WTC11 (cell line): ENCODE results near the gene FYCO1. TPM values are rescaled to one million over a fixed set of nuclear protein-coding genes. Genes with fewer than 3 reads are reported as not detected.

Experiments
- ATAC-seq: fragments of 200-7000 bp; cut with Tn5 transposase; 2 replicates; pipeline ENCODE4 v1.10.0; 2021; ENCODE audit warnings: mild to moderate bottlenecking, moderate library complexity
- CTCF ChIA-PET: fragments of 300-600 bp; sonication (Branson Sonifier 250); formaldehyde crosslinking; loops from one replicate; lab custom pipeline; 2021; ENCODE audit warnings: antibody characterized with exemption; lab: Charles Lee
- POLR2A ChIA-PET: fragments of 350-600 bp; sonication (Branson Sonifier 250); formaldehyde crosslinking; loops from one replicate; lab custom pipeline; 2021; ENCODE audit warnings: antibody characterized with exemption; lab: Charles Lee
- DNase-seq: peaks from one replicate; pipeline ENCODE4 v3.0.0; 2021; ENCODE audit warnings: low spot score
- H3K27ac Mint-ChIP-seq: 2 replicates; pipeline ENCODE4 v1.8.0; 2021; ENCODE audit warnings: mixed read lengths
- H3K27me3 Mint-ChIP-seq: 2 replicates; pipeline ENCODE4 v1.8.0; 2021; ENCODE audit warnings: low read depth, mild to moderate bottlenecking, moderate library complexity, mixed read lengths
- H3K36me3 Mint-ChIP-seq: 2 replicates; pipeline ENCODE4 v1.8.0; 2021; ENCODE audit warnings: mixed read lengths
- H3K4me1 Mint-ChIP-seq: 2 replicates; pipeline ENCODE4 v1.8.0; 2022; ENCODE audit warnings: mixed read lengths
- H3K4me3 Mint-ChIP-seq: 2 replicates; pipeline ENCODE4 v1.8.0; 2021; ENCODE audit warnings: mild to moderate bottlenecking, moderate library complexity, mixed read lengths
- H3K9me3 Mint-ChIP-seq: 2 replicates; pipeline ENCODE4 v1.8.0; 2021; ENCODE audit warnings: mixed read lengths
- CTCF ChIP-seq: fragments of 200-600 bp; IDR thresholded peaks from 2 replicates; pipeline ENCODE4 v1.8.0; 2022; ENCODE audit warnings: antibody characterized with exemption
- ETV6 ChIP-seq: sonication (generic); formaldehyde crosslinking; IDR thresholded peaks from 2 replicates; pipeline ENCODE4 v1.8.1; 2022; ENCODE audit warnings: mild to moderate bottlenecking, missing genetic modification reagents
- FOXK1 ChIP-seq: sonication (generic); formaldehyde crosslinking; IDR thresholded peaks from 2 replicates; pipeline ENCODE4 v1.8.0; 2022; ENCODE audit warnings: mild to moderate bottlenecking, moderate library complexity, missing genetic modification reagents
- IRF2 ChIP-seq: sonication (generic); formaldehyde crosslinking; IDR thresholded peaks from 2 replicates; pipeline ENCODE4 v1.8.0; 2022; ENCODE audit warnings: low read depth, missing genetic modification reagents, borderline replicate concordance
- MLX ChIP-seq: sonication (generic); formaldehyde crosslinking; IDR thresholded peaks from 2 replicates; pipeline ENCODE4 v1.8.1; 2023; ENCODE audit warnings: mild to moderate bottlenecking, missing genetic modification reagents, moderate library complexity
- MYBL2 ChIP-seq: sonication (generic); formaldehyde crosslinking; IDR thresholded peaks from 2 replicates; pipeline ENCODE4 v1.8.1; 2023; ENCODE audit warnings: mild to moderate bottlenecking, moderate library complexity, missing genetic modification reagents
- NFYB ChIP-seq: sonication (generic); formaldehyde crosslinking; conservative IDR thresholded peaks from 2 replicates; pipeline ENCODE4 v1.8.0; 2022; ENCODE audit warnings: low read depth, missing genetic modification reagents
- NR2C2 ChIP-seq: sonication (generic); formaldehyde crosslinking; IDR thresholded peaks from 2 replicates; pipeline ENCODE4 v1.8.0; 2022; ENCODE audit warnings: mild to moderate bottlenecking, missing genetic modification reagents
- NR3C1 ChIP-seq: sonication (generic); formaldehyde crosslinking; conservative IDR thresholded peaks from 2 replicates; pipeline ENCODE4 v1.8.1; 2023; ENCODE audit warnings: low read depth, mild to moderate bottlenecking, missing genetic modification reagents
- TEAD1 ChIP-seq: sonication (generic); formaldehyde crosslinking; IDR thresholded peaks from 2 replicates; pipeline ENCODE4 v1.8.0; 2022; ENCODE audit warnings: mild to moderate bottlenecking, missing genetic modification reagents
- USF2 ChIP-seq: sonication (generic); formaldehyde crosslinking; IDR thresholded peaks from 2 replicates; pipeline ENCODE4 v1.8.1; 2023; ENCODE audit warnings: mild to moderate bottlenecking, missing genetic modification reagents, moderate library complexity
- ZNF263 ChIP-seq: sonication (generic); formaldehyde crosslinking; IDR thresholded peaks from 2 replicates; pipeline ENCODE4 v1.8.1; 2022; ENCODE audit warnings: low read depth, mild to moderate bottlenecking, moderate library complexity, missing genetic modification reagents
- ZNF396 ChIP-seq: fragments of 250-450 bp; sonication (Bioruptor Pico); IDR thresholded peaks from 2 replicates; pipeline ENCODE4 v1.8.0; 2021; ENCODE audit warnings: mild to moderate bottlenecking, moderate library complexity, borderline replicate concordance
- ZNF671 ChIP-seq: fragments of 250-450 bp; sonication (Bioruptor Pico); IDR thresholded peaks from 2 replicates; pipeline ENCODE4 v1.8.0; 2021; ENCODE audit warnings: mild to moderate bottlenecking
- total RNA-seq: library from RNA; stranded (reverse); gene quantifications from 3 replicates; pipeline ENCODE4 v1.2.3, GENCODE V29; 2021
- TF ChIP-seq, protein P1 (sequence below): fragments of 250-450 bp; sonication (Bioruptor Pico); IDR thresholded peaks from 2 replicates; pipeline ENCODE4 v1.9.0; 2021; ENCODE audit warnings: mild to moderate bottlenecking
- TF ChIP-seq, protein P2 (sequence below): sonication (generic); formaldehyde crosslinking; IDR thresholded peaks from 2 replicates; pipeline ENCODE4 v1.8.0; 2022; ENCODE audit warnings: mild to moderate bottlenecking, missing genetic modification reagents
- TF ChIP-seq, protein P3 (sequence below): sonication (generic); formaldehyde crosslinking; IDR thresholded peaks from 2 replicates; pipeline ENCODE4 v1.8.0; 2022; ENCODE audit warnings: mild to moderate bottlenecking, missing genetic modification reagents
- TF ChIP-seq, protein P4 (sequence below): sonication (generic); formaldehyde crosslinking; IDR thresholded peaks from 2 replicates; pipeline ENCODE4 v1.8.1; 2022; ENCODE audit warnings: mild to moderate bottlenecking, missing genetic modification reagents, moderate library complexity, borderline replicate concordance
- TF ChIP-seq, protein P5 (sequence below): sonication (generic); formaldehyde crosslinking; IDR thresholded peaks from 2 replicates; pipeline ENCODE4 v1.8.0; 2022; ENCODE audit warnings: mild to moderate bottlenecking, missing genetic modification reagents
- TF ChIP-seq, protein P6 (sequence below): sonication (generic); formaldehyde crosslinking; IDR thresholded peaks from 2 replicates; pipeline ENCODE4 v1.8.1; 2023; ENCODE audit warnings: mild to moderate bottlenecking, missing genetic modification reagents

The FYCO1 gene
- total RNA-seq, 1 experiment from 2014 or later, result 13.9 TPM

DNA sequence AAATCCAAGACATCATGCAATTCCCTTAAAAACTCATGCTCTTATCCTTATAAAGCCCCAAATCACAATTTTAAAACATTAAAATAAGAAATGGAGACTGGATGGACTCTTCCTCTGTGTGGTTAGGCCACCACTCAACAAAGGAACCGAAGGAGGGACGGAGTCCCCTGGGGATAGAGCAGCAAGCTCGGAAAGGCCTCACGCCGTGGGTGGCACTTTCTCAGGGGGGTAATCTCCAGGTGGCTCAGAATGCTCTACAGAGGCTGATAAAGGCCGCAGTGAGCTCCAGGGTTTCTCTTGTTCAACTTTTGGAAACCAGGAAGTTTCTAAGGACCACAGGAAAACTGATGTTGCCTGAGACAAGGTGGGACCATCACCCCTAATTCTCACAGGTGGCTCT is 86.1 kb downstream of the FYCO1 start (continued):
- TF ChIP-seq MYBL2, result no peak
- no peak for TF ChIP-seq NR2C2 (CRISPR knock-in tag)
- TF ChIP-seq NR3C1 (CRISPR knock-in tag), result no peak

- Mint-ChIP-seq H3K36me3 (no peaks in the 10 kb centered on the region), H3K9me3 (no peaks in the 10 kb centered on the region), H3K4me1 (no peaks in the 10 kb centered on the region), H3K27me3 (no peaks in the 10 kb centered on the region), H3K27ac (no peak overlapping the region), H3K4me3 (no peak overlapping the region)
- DNase-seq (no peak), ATAC-seq (no peak)
- no peak for TF ChIP-seq ZNF671
- TF ChIP-seq USF2 (CRISPR knock-in tag), result no peak
- no peak for TF ChIP-seq IRF2 (CRISPR knock-in tag)
- no peak for TF ChIP-seq MLX (CRISPR knock-in tag)
- no peak for TF ChIP-seq ETV6 (CRISPR knock-in tag)
- no peak for TF ChIP-seq ZNF396 (CRISPR knock-in tag)
- TF ChIP-seq, protein P1, sequence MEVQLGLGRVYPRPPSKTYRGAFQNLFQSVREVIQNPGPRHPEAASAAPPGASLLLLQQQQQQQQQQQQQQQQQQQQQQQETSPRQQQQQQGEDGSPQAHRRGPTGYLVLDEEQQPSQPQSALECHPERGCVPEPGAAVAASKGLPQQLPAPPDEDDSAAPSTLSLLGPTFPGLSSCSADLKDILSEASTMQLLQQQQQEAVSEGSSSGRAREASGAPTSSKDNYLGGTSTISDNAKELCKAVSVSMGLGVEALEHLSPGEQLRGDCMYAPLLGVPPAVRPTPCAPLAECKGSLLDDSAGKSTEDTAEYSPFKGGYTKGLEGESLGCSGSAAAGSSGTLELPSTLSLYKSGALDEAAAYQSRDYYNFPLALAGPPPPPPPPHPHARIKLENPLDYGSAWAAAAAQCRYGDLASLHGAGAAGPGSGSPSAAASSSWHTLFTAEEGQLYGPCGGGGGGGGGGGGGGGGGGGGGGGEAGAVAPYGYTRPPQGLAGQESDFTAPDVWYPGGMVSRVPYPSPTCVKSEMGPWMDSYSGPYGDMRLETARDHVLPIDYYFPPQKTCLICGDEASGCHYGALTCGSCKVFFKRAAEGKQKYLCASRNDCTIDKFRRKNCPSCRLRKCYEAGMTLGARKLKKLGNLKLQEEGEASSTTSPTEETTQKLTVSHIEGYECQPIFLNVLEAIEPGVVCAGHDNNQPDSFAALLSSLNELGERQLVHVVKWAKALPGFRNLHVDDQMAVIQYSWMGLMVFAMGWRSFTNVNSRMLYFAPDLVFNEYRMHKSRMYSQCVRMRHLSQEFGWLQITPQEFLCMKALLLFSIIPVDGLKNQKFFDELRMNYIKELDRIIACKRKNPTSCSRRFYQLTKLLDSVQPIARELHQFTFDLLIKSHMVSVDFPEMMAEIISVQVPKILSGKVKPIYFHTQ (CRISPR knock-in tag), result no peak
- no peak for TF ChIP-seq FOXK1 (CRISPR knock-in tag)
- no peak for TF ChIP-seq CTCF
- TF ChIP-seq, protein P2, sequence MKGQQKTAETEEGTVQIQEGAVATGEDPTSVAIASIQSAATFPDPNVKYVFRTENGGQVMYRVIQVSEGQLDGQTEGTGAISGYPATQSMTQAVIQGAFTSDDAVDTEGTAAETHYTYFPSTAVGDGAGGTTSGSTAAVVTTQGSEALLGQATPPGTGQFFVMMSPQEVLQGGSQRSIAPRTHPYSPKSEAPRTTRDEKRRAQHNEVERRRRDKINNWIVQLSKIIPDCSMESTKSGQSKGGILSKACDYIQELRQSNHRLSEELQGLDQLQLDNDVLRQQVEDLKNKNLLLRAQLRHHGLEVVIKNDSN (CRISPR knock-in tag), result no peak
- TF ChIP-seq, protein P3, sequence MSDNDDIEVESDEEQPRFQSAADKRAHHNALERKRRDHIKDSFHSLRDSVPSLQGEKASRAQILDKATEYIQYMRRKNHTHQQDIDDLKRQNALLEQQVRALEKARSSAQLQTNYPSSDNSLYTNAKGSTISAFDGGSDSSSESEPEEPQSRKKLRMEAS (CRISPR knock-in tag), result no peak
- POLR2A ChIA-PET, result no interaction called here
- CTCF ChIA-PET, result interaction anchor here (1.0 to 1.1 kb wide), 4 partner anchors 21 to 362 kb away, joined by 3 read pairs; no protein-coding TSS in a partner anchor
Measured at GRCh38 chr3:45908761-45909160, 86.9 kb downstream of the FYCO1 start.

DNA sequence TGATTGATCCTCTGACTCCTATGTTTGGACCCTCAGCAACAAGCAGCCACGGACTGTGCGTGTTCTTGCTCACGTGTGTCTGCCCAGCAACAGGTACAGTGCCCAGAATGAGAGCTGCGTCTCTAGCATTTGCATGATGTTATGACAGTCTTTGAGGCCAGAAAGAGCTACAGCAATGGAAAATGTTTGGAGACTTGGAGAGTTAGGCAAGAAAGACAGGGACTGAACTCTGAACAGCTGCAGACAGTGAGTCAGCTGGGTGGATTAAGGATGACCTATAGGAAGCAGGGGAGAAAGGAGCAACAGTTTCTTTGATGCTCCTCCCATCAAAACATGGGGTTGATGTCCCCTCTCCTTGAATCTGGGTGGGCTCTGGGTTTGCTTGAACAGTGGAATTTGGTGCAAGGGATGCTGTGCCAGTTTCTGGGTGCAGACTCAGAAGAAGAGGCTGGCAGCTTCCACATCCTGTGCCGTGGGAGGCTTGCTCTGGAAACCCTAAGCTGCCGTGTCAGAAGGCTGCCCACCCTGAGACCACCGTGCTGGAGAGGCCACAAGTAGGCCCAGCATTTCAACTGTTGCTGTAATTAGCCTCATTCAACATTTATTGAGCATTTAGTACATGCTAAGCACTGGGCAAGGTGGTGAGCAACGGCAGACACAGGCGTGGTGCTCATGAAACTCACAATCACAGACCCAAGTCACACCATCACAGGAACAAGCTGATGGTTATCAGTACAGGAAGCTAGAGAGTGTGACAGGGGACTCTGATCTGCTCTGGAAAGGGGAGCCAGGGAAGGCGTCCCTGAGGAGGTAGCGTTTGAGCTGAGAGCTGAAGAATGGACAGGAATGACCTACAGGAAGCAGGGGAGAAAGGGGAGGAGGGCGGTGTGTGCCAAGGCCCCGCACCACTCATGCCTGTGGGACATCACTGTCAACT is 87.6 kb downstream of the FYCO1 start:
- no peak for ATAC-seq
- ChIA-PET POLR2A (no interaction called here), CTCF (interaction anchor here (0.6 to 1.1 kb wide), 5 partner anchors 21 to 361 kb away, joined by 3 read pairs; no protein-coding TSS in a partner anchor)
- Mint-ChIP-seq H3K36me3 (no peaks in the 10 kb centered on the region), H3K27ac (no peak overlapping the region), H3K27me3 (no peaks in the 10 kb centered on the region), H3K4me1 (no peaks in the 10 kb centered on the region), H3K4me3 (no peak overlapping the region), H3K9me3 (no peaks in the 10 kb centered on the region)
- no peak for DNase-seq
- no peak for TF ChIP-seq ETV6 (CRISPR knock-in tag)
- no peak for TF ChIP-seq TEAD1 (CRISPR knock-in tag)
- TF ChIP-seq, protein P4, sequence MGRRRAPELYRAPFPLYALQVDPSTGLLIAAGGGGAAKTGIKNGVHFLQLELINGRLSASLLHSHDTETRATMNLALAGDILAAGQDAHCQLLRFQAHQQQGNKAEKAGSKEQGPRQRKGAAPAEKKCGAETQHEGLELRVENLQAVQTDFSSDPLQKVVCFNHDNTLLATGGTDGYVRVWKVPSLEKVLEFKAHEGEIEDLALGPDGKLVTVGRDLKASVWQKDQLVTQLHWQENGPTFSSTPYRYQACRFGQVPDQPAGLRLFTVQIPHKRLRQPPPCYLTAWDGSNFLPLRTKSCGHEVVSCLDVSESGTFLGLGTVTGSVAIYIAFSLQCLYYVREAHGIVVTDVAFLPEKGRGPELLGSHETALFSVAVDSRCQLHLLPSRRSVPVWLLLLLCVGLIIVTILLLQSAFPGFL (CRISPR knock-in tag), result no peak
- TF ChIP-seq, protein P5, sequence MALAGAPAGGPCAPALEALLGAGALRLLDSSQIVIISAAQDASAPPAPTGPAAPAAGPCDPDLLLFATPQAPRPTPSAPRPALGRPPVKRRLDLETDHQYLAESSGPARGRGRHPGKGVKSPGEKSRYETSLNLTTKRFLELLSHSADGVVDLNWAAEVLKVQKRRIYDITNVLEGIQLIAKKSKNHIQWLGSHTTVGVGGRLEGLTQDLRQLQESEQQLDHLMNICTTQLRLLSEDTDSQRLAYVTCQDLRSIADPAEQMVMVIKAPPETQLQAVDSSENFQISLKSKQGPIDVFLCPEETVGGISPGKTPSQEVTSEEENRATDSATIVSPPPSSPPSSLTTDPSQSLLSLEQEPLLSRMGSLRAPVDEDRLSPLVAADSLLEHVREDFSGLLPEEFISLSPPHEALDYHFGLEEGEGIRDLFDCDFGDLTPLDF (CRISPR knock-in tag), result no peak
- no peak for TF ChIP-seq ZNF263 (CRISPR knock-in tag)
- TF ChIP-seq NFYB (CRISPR knock-in tag), result no peak
- TF ChIP-seq, protein P6, sequence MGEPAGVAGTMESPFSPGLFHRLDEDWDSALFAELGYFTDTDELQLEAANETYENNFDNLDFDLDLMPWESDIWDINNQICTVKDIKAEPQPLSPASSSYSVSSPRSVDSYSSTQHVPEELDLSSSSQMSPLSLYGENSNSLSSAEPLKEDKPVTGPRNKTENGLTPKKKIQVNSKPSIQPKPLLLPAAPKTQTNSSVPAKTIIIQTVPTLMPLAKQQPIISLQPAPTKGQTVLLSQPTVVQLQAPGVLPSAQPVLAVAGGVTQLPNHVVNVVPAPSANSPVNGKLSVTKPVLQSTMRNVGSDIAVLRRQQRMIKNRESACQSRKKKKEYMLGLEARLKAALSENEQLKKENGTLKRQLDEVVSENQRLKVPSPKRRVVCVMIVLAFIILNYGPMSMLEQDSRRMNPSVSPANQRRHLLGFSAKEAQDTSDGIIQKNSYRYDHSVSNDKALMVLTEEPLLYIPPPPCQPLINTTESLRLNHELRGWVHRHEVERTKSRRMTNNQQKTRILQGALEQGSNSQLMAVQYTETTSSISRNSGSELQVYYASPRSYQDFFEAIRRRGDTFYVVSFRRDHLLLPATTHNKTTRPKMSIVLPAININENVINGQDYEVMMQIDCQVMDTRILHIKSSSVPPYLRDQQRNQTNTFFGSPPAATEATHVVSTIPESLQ (CRISPR knock-in tag), result no peak
